Activated CD8-positive, alpha-beta memory T cell treated with anti-CD3 and anti-CD28 coated beads for 1 hour (primary cell): ENCODE measurements around the gene ADGRB2.

Source experiments
- DNase-seq, 2 donors: peaks; one replicate each; pipeline ENCODE4 v3.0.0-alpha.2; 2020; ENCODE audit warnings: low read depth in 1 of 2; ENCODE audit errors: extremely low read depth in 1 of 2

The ADGRB2 gene

DNA sequence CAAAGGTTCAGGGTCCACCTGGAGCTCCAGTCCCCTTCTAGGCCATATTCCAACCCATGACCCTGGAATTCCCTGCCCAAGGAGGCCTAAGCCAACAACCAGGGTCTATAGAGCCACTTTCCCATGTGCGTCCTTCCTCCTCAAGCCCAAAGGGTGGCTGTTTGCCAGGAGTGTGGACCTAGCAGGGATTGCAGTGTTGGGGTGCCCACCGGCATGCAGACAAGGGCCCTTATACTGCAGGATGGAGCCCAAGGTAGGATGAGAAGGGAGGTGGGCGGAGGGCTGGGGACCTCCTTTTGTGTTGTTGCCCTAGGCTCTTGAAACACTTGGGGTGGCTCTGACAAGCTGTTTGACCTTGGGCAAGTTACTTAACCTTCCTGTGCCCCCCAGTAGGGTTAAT is 19.7 kb upstream of the ADGRB2 start:
- no peak for DNase-seq

DNA sequence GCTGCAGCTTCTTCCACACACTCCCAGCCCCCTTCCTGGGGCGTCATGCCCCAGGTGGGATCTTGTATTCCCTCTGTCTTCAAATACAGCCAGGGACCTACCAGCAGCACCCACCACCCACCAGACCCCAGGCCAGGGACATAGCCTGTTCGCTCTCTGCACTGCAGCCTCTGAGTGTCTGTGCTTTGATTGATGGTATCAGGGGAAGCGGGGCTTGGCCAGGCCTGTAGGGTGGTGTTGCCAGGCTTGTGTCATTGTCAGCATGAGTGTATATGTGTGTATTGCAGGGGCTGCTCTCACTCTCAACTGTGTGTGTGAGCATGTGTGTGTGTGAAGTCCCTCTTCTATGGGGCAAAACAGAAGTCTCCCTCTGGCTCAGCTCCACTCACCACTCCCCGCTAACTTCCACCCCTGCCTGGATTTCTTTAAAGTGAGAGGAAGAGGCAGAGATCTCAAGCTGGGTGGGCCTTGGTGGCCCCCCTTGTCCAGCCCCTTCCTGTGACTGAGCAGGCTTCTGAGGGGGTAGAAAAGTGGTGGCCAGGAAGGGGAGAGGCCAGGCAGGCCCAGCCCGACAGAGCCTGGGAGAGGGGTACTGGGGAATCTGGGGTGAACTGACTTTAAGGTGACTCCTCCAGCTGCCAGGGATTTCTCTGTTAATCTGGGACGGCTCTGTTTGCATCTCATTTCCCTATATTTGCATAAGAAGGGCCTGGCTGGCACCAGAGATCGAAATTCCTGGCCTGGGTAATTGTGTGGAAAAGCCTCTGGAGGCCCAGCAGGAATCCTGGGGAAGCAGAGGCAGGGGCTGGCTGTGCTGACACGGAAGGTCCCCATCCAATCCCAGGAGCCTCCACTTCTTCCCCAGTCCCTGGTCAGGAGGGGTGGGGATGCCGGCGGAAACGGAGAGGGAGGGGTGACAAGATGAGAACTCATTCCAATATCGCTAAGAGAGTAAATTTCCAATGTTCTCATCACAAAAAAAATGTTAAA is 18.6 kb upstream of the ADGRB2 start:
- no peak for DNase-seq

DNA sequence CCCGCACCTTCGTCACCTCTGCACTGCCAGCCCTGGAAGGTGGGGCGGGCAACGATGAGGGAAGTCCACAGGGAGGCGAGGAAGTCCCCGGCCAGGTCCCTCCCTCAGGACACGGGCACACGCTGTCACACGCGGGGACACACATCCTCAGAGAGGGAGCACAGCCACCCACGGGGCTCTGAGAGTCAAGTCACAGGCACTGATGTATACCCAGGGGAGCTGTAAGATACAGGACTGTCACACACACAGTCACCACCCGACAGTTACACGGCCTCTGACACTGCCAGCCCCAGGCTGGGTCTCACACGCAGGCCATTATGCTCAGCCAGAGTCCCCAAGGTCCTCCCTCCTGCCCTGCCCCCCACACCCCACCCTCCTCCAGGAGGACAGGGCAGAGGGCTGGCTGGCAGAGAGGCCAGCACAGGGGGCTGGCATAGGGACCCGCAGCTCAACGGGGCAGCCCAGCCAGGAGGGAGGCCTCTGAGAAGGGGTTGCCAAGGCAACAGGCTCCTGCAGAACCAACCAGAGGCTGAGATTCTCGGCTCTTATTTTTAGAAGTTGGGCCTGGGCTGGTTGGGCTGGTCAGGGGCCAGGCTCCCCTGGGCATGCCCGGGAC is 17.7 kb upstream of the ADGRB2 start:
- DNase-seq, result no peak

DNA sequence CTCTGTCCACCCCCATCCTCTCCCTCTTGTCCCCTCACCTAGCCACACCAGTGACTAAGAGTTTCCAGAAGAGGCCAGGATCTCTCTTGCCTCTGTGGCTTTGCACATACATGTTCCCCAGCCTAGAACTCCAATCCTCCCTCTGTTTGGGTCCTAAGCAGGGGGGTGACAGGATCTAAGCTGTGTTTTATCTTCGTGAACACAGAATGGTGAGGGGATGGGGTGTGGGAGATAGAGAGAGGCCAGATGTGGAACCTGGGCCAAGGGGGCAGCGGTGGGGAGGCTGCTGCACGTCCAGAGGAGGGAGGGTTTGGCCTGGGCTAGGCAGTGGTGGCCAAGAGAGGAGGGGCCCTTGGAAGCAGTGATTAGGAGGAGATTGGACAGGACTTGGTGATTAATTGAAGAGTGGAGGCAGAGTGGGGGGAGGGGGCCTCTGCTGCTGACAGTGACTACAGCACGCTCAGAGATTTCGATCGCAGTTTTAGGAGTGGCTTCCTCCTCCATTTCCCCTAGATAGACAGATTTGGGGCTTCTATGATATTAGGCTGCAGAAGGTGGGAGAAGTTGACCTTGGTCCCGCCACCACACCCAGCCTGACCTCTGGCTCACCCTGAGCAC is 17.1 kb upstream of the ADGRB2 start:
- no peak for DNase-seq

DNA sequence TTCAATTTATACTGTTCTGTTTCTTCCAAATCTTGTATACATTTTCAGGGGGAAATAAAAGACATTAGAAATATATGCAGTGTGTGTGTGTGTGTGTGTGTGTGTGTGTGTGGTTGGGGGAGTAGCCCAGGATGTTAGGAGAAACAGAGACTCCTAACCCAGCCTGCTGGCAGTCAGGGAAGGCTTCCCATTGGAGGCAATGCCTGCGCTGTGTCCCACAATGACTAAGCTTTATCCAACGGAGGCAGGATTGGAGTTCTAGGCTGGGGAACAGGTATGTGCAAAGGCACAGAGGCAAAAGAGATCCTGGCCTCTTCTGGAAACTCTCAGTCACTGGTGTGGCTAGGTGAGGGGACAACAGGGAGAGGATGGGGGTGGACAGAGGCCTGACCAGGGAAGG is 16.5 kb upstream of the ADGRB2 start:
- no peak for DNase-seq

DNA sequence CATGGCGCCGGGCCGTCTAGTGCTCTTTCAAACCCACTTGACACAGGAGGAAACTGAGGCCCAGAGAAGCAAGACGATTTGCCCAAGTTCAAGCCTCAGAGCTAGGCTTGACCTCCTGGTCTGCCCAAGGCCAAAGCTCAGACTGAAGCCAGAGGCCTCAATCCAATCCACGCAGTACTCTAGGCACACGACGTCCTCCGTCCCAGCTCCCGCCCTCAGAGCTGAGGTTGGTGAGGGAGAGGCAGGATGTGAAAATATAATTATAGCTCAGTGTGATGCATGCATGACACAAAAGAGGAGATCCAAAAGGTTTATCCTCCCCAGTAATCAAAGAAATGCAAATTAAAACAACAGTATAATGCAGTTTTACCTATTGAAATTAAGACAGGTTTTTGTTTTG is 15.5 kb upstream of the ADGRB2 start:
- no peak for DNase-seq

DNA sequence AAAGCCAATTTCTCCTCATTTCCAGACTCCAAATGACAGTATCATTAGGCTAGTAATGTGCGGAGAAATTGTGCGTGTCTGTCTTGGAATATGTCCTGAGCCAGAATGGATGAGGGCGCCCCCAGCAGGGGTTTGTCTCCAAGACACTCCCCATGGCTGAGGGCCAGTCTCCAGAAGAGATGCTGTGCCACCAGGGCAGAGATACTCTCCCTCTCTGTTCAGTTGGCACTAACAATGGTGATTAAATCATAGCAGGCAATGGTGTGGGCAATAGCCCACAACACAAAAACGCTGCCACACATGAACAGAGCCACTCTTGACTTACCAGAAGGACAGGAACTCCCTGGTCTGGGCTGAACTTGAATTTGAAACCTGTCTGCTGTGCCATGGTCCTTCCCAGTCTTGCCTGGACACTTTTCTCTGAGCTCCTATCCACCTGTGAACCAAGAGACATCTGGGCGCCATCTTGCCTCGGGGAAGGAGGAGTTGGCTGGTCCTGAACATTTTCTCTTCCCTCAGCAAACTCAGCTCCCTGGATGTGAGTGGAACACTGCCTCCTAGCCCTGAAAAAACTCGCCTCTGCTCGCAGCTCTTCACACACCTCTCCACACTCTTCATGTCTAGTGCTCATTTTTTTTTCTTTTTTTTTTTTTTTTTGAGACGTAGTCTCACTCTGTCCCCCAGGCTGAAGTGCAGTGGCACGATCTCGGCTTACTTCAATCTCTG is 14.8 kb upstream of the ADGRB2 start:
- no peak for DNase-seq

DNA sequence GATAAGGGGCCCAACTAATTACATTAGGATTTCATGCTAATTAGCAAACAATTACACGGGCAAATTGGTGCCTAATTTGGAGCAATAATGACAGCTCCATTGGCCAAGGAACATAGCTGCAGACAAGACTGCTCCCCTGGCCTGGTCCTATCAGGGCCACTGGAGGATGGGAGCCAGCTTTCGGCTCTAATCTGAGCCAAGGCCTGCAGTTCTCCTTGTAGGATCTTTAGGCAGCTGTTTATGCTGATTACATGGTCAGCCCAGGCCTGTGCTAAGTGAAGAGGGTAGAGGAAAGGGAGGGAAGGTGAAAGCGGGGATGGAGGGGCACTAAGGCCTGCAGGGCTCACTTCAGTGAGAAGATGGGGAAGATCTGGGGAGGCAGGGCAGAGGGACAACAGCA is 12.4 kb upstream of the ADGRB2 start:
- DNase-seq, result no peak

DNA sequence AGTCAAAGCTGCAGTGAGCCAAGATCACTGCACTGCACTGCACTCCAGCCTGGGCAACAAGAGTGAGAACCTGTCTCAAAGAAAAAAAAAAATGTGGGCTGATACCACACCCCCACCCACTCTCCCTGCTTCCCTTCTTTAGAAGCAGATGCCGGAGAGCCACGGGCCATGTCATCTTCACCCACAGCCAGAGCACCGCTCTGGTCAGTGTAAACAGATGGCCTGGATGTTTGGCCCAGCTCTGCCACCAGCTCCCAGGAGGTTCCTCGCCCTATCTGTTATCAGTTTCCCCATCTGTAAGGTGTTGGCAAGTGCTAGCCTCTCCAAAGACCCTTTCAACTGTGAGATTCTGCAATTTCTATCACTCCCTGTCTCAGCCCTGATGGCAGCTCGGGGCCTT is 11.9 kb upstream of the ADGRB2 start:
- DNase-seq, result no peak

DNA sequence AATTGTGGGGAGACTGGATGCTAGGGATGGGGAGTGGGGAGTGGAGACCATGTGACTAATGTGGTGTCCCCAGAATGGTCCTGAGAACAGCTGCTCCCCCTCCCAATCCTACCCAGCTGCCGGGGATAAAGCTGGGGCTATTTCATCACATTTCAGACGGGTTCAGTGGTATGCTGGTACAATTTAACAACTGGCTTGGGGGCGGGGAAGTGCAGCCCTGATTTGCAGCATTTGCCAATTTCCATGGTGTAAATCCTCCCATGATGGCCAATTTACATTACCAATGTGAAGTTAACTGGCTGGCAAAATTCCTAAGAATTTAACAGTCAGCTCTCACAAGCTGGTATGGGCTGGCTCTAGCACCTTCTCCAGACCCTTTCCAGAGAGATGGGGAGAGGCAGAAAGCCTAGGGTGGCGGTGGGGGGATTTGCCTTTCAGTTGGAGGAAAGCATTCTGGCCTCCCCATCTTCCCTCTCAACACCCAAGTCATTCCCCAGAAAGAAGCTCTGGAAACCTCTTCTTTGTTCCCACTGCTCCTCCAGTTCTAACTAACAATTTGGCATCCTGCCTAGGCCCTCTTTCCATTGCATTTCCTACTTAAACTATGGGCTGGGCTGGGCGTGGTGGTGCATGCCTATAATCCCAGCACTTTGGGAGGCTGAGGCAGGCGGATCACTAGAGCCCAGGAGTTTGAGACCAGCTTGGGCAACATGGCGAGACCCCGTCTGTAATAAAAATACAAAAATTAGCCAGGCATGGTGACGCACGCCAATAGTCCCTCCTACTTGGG is 11.3 kb upstream of the ADGRB2 start:
- DNase-seq, result no peak

DNA sequence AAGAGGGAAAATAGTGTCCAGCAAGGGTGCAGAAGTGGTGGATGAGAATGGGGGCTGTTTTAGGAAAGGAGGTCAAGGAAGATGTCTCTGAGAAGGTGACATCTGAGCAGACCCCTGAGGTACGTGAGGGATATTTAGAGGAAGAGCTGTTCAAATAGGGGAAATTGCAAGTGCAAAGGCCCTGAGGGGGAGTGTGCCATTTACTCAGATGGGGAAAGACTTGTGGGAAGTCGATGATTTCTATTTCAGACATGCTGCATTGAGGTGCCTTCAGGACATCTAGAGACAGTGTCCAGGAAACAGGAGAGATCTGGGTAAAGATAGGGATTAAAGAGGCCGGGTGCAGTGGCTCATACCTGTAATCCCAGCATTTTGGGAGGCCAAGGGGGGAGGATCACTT is 10.4 kb upstream of the ADGRB2 start:
- DNase-seq, result no peak

DNA sequence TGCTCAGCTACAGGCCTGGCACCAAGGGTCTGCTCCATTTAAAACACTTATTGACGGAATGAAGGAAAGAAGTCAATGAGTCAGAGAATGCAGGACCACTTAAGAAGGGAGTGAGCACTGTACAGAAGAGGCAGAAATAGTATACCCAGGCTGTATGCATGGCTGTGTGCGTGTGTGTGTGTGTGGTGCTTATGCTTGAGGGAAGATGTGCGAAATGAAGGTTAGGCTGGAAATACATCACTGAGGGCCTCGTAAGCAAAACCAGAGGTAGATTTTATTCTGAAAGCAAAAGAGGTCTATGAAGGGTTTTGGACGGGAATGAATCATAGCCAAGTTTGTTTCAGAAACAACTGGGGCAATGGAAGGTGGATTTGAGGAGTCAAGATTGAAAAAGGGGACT is 9.7 kb upstream of the ADGRB2 start:
- no peak for DNase-seq

DNA sequence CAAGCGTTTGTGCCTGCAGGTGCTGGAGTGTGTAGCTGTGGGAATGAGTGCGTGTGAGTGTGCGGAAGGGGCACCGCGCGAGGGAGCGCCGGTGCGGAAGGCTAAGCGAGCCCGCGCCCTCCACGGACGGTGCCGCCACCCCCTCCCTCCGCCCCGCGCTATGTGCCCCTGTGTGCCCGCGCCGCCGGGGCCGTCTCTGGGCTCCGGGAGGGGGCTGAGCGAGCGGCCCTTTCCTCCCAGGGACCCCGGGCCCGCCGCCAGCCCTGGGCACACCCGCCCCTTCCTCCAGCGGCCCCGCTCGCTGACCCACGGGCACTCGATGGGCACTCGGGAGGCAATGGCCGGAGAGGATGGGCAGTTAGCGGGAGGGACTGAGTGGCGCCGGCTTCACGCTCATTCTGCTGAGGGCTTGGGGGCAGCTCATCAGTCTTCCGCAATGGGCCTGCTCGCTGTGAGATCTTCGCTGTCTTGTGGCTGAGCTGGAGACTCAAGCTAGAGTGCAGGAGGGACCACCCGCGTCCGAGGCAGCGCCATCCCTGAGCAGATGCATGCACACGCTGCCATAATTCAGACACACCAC is 8.6 kb upstream of the ADGRB2 start:
- no peak for DNase-seq

DNA sequence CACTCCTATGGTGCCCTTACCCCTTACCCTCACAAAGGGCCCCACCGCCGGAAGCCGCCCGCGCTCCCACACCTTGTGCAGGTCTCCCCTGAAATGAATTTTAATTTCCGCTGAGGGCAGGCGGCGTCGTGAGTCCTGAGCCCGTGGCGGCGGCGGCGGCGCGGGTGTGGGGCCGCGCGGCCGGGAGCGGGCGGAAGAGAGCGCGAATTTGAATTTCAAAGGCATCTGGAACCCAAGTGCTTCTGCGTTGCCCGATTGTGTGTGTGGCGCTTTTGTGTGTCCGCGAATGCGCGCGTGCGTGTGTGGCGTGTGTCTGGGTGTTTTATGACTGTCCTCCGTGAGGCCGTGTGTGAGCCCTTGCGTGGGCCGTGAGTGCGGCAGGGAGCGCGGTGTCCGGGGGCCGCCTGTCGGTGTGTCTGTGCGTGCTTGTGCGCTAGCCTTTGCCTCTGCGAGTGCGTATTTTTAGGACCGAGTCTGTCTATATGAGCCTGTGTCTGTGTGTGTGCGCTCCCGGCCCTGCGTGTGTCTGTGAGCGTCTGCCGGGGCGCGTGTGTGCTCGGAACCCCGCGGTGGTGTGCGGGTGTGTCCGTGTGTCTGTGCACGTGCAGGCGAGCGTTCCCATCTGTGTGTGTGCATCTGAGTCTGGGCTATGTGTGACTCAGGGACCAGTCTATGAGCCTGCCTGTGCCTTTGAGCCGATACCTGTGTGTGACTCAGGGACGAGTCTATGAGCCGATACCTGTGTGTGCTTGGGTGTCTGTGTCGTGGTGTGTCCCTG is 7.9 kb upstream of the ADGRB2 start:
- DNase-seq, result no peak

DNA sequence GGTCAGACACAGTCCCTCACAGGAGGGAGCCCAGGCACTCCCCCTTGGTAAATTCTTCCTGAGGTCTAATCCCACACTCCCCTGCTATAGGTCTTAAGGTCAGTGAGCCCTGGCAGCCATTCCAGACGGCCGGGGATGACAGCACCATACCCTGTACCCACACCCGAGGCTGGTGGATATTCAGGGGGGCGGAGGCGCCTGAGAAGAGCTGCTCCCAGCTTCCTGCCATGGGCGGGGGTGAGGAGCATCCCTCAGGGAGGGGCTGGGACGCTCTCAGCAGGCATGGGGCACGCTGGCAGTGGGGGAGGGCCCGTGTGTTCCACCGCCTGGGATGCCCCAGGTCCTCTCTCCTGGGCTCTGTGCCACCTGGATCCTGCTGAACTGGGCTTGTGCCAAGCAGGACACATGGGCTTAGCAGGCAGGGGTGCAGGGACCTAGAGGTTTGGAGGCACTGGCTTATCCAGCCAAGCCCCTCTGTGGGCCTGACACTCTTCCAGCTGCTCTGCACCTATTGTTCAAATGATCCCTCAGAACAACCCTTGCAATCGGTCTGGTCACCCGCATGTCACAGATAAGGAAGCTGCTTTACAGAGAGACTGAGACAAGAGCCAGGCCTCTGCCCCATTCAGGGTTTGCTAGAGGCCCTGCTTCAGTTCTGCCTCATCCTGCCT is 5.7 kb upstream of the ADGRB2 start:
- no peak for DNase-seq

DNA sequence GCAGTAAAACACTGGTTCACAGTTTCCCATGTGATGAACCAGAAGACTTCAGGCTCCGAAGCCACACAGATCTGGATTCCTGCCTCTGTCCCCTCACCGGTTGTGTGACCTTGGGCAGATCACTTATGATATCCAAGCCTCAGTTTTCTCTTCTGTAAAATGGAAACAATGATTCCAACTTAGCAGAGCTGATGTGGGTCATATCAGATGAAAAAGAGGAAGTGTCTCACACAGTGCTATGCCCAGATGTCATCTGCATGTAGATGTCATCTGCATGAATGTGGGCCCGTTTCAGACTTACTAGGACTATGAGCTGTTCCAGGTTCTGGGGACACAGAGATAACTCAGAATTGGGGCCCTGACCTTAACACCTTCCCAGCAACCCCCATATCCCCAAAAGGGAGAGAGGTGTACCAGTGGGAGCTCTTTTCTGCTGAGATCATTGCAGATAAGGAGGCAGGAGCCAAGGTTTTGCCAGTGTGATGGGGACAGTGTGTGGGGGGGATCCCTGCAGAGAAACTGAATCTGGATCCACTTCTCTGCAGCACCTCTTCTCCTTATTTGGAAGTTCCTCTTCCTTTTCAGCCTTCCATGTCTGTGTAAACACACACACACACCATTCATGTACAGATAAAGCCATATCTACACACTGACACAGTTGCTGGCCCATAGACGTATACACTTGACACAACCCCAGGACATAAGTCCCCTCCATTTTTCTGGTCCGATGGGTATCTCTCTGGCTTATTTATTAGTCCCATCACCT is 5.0 kb upstream of the ADGRB2 start:
- no peak for DNase-seq

DNA sequence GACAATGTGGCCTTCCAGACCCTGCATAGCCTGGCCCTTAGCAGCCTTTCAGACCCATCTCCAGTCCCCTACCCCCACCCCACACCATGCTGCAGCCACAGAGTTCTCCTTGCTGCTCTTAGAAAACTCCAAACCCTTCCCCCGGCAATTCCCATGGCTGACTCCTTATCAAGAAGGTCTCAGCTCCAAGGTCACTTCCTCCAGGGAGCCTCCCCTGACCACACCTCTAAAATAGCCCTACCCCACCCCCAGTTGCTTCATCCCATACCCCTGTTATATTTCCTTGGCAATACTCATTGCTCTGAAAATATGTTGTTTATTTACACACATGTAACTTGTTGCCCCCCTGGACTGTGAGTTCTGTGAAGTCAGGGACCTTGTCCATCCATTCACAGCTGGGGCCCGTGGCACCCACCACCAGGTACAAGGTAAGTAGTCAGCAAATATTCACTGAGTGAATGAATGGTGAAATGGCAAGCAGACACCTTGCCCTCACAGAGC is 4.3 kb upstream of the ADGRB2 start:
- no peak for DNase-seq

DNA sequence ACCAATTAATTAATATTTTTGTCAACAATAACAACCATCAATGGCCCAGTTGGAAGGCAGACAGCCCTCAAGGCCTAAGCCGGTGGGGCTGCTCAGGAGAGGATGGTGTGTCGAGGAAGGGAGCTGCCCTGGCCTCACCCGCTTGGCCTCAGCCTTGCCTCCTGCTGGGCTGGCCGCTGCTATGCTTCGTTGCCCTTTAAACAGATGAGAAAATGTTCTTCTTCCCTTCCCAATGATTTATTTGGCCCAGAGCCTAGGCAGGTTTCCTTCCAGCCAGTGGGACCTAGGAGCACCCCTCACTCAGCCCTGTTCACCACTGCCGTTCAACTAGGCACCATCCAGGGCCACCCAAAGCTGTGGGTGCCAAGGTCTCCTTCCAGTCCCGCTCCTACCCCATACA is 3.1 kb upstream of the ADGRB2 start:
- DNase-seq, result no peak
